Measurements from ENCODE around the gene DPP10. TPM values are rescaled to one million over a fixed set of nuclear protein-coding genes. Genes with fewer than 3 reads are reported as not detected.

Gene DPP10
- total and polyA plus RNA-seq, 10 of the 15 experiments (the other 5 are each of a cell fraction or from before 2014, with no cell fraction given) = not detected

DNA sequence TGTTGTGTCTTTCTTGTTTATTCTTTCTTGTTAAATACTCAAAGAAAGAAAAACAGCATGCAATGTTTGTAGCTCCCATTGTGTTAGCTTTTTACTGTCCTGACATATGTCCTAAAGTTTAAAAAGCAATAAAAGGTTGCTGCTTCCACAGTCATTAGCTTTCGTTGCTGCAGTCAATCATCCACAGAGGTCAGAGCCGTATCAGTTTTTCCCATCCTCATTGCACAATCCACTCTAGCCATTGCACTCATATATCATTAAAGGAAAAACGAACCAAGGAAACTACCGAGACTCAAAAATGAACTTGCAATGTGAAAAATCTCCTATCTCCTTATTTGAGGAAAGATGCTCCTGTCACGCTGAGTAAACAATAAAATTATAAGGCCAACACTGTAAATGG is 954.1 kb downstream of the DPP10 start:
- no peaks in the 10 kb centered on the region for H3K79me2 ChIP-seq (ENCODE audit: control insufficient read depth, insufficient read depth, low read length)
- H3K4me2 ChIP-seq (ENCODE audit: control insufficient read depth, insufficient read depth) = no peak overlapping the region
- ChIA-PET POLR2A (no interaction called here), RAD21 (ENCODE audit: unreplicated experiment) (no interaction called here), CTCF (no interaction called here), SMC1A (ENCODE audit: uncharacterized antibody, unreplicated experiment) (no interaction called here)
- no peaks in the 10 kb centered on the region for H3K9me3 ChIP-seq (replicated peaks; ENCODE audit: control insufficient read depth, insufficient read depth, low read length)
- no peaks in the 10 kb centered on the region for H3K27me3 ChIP-seq (replicated peaks in 1 of 2; ENCODE audit: control insufficient read depth in 2 of 2, insufficient read depth in 2 of 2, low read length in 1 of 2)
- H4K20me1 ChIP-seq (ENCODE audit: control insufficient read depth, insufficient read depth) = no peaks in the 10 kb centered on the region
- FAIRE-seq (no peak), ATAC-seq (no peak), DNase-seq (ENCODE audit: low read depth, low spot score) (no peak)
- in situ Hi-C loops (cut with MboI) (no loop called here), intact Hi-C loops (cut with micrococcal nuclease; ENCODE audit: unreplicated experiment) (no loop called here)
- TF ChIP-seq, protein P1, sequence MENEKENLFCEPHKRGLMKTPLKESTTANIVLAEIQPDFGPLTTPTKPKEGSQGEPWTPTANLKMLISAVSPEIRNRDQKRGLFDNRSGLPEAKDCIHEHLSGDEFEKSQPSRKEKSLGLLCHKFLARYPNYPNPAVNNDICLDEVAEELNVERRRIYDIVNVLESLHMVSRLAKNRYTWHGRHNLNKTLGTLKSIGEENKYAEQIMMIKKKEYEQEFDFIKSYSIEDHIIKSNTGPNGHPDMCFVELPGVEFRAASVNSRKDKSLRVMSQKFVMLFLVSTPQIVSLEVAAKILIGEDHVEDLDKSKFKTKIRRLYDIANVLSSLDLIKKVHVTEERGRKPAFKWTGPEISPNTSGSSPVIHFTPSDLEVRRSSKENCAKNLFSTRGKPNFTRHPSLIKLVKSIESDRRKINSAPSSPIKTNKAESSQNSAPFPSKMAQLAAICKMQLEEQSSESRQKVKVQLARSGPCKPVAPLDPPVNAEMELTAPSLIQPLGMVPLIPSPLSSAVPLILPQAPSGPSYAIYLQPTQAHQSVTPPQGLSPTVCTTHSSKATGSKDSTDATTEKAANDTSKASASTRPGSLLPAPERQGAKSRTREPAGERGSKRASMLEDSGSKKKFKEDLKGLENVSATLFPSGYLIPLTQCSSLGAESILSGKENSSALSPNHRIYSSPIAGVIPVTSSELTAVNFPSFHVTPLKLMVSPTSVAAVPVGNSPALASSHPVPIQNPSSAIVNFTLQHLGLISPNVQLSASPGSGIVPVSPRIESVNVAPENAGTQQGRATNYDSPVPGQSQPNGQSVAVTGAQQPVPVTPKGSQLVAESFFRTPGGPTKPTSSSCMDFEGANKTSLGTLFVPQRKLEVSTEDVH (IDR thresholded peaks at IDR 0.05; ENCODE audit: low read depth, partially characterized antibody) = no peak
- TF ChIP-seq, protein P2, sequence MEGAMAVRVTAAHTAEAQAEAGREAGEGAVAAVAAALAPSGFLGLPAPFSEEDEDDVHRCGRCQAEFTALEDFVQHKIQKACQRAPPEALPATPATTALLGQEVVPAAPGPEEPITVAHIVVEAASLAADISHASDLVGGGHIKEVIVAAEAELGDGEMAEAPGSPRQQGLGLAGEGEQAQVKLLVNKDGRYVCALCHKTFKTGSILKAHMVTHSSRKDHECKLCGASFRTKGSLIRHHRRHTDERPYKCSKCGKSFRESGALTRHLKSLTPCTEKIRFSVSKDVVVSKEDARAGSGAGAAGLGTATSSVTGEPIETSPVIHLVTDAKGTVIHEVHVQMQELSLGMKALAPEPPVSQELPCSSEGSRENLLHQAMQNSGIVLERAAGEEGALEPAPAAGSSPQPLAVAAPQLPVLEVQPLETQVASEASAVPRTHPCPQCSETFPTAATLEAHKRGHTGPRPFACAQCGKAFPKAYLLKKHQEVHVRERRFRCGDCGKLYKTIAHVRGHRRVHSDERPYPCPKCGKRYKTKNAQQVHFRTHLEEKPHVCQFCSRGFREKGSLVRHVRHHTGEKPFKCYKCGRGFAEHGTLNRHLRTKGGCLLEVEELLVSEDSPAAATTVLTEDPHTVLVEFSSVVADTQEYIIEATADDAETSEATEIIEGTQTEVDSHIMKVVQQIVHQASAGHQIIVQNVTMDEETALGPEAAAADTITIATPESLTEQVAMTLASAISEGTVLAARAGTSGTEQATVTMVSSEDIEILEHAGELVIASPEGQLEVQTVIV (IDR thresholded peaks at IDR 0.05; ENCODE audit: borderline replicate concordance, partially characterized antibody) = no peak
- TF ChIP-seq MYC (IDR thresholded peaks at IDR 0.05; ENCODE audit: insufficient read depth, insufficient read length, insufficient replicate concordance, low read length, severe bottlenecking) = no peak
- no peaks in the 10 kb centered on the region for H3K4me1 ChIP-seq (ENCODE audit: control insufficient read depth, insufficient read depth, low read length)
- no TSS peak for BruUV-seq (replicated peaks)
- 9% methylated on average over 5 of the region's 5 CpGs for WGBS (ENCODE audit: insufficient coverage, insufficient replicate concordance, low lambda C conversion rate, missing lambda C conversion rate)
- H3K9ac ChIP-seq (ENCODE audit: control insufficient read depth, insufficient read depth, low read length) = no peak overlapping the region
- no peak overlapping the region for H3K4me3 ChIP-seq
- H3K27ac ChIP-seq (ENCODE audit: control insufficient read depth, insufficient read depth) = no peak overlapping the region
- no peak overlapping the region for H2AFZ ChIP-seq (ENCODE audit: control insufficient read depth, low read depth, low read length)
- H3K36me3 ChIP-seq (ENCODE audit: control insufficient read depth in 2 of 2, insufficient read depth in 2 of 2, low read length in 1 of 2) = no peaks in the 10 kb centered on the region

Measured in GM12878 (cell line).